Coronary artery (tissue), 2 donors: ENCODE results near the gene ACVRL1.

Experiments
- DNase-seq: peaks from one replicate; pipeline ENCODE4 v3.0.0-alpha.2; 2017; ENCODE audit warnings: low spot score
- H3K27ac ChIP-seq, 2 donors: fragments of 200-600 bp; sonication (generic); one replicate each; pipeline ENCODE4 v1.5.1; 2016 to 2019
- H3K4me3 ChIP-seq: fragments of 200-600 bp; sonication (generic); 2 replicates; pipeline ENCODE4 v1.5.1; 2016; ENCODE audit warnings: mild to moderate bottlenecking, moderate library complexity
- CTCF ChIP-seq: fragments of 200-600 bp; sonication (generic); IDR thresholded peaks from one replicate; pipeline ENCODE4 v1.5.1; 2019; ENCODE audit warnings: antibody characterized with exemption

ACVRL1 gene

GRCh38 chr12:51887476-51888315 is 19.6 kb upstream of the ACVRL1 start, which contains the start of gene ANKRD33:
ANKRD33 (plus strand) TSS chr12:51888103; CDS start chr12:51888187, 84 bp downstream.
- DNase-seq = peak; percentile 74
- Histone ChIP-seq H3K27ac (no peak within 1 kb of the TSS), H3K4me3 (no peak within 1 kb of the TSS)
- no peak for TF ChIP-seq CTCF

- Histone ChIP-seq H3K4me3 (no peak overlapping the region), H3K27ac (no peak overlapping the region)
- no peak for TF ChIP-seq CTCF
- peak; percentile 69 for DNase-seq
These were observed 18.7 kb upstream of the ACVRL1 start for GRCh38 chr12:51888316-51889215.

DNA sequence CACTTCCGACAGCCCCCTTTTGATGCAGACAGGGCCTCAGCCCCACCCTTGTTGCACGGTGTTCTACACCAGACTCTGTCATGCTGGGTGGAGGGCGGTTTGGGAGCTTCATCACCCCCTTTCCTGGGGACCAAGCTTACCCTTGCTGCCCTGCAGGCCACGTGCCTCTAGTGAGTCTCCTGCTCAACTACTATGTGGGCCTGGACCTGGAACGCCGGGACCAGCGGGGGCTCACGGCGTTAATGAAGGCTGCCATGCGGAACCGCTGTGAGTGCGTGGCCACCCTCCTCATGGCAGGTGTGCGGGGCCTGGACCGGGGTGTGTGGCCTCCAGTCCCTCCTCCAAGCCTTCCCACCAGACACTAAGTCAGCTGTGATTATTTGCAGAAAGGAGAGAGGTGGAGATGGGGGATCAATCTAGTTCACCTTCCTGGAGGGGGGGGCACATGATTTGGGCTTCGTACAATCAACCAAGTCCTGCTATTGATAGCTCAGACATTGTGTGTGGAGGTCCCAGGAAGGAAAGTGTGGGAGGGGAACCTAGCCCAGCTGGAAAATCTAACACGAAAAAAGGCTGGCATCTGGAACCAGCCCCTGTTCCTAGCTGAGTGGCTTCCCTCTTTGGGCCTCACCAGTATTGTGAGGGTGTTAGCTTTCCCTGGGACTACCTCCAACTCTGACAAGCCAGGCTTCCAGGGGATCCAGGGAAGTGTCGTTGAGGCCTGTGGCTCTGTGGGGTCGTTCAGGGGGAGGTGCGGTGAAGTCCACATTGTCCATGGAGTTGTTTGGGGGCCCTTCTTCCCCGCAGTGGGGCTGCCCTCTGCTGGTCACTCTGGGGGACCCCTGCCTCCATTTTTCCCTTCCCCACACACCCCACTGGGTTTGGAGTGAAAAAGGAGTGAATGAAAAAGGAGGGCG is 17.8 kb upstream of the ACVRL1 start:
- H3K4me3 ChIP-seq = no peak overlapping the region
- no peak for TF ChIP-seq CTCF
- no peak overlapping the region for H3K27ac ChIP-seq
- peak; percentile 72 for DNase-seq

DNA sequence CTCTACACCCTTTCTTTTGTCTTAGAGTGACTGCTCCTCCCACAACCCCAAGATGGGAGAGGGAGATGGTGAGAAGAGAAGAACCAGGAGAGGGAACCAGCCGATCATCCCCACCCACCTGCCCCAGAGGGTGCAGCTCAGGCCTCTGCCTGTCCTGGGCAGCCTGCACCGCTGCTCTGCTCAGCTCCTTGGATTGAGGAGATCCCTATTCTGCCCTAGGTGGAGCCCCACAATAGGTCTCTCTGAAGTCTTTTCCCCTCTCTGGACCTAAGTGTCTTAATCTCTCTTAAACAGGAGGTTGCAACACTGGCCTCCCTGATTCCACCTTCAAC is 17.2 kb upstream of the ACVRL1 start:
- TF ChIP-seq CTCF = no peak
- Histone ChIP-seq H3K4me3 (no peak overlapping the region), H3K27ac (no peak overlapping the region)
- peak; percentile 47 for DNase-seq

- peak; percentile 65 for DNase-seq
- H3K4me3 ChIP-seq = no peak overlapping the region
- no peak overlapping the region for H3K27ac ChIP-seq
- TF ChIP-seq CTCF = no peak
These were observed 16.7 kb upstream of the ACVRL1 start for GRCh38 chr12:51890511-51891171.

GRCh38 chr12:51891843-51892242 is 15.5 kb upstream of the ACVRL1 start:
- H3K27ac ChIP-seq = no peak overlapping the region
- no peak for TF ChIP-seq CTCF
- DNase-seq = no peak
- no peak overlapping the region for H3K4me3 ChIP-seq
